ENCODE measurements around the gene VPS54. TPM values are rescaled to one million over a fixed set of nuclear protein-coding genes. Genes with fewer than 3 reads are reported as not detected.

Gene VPS54
- total RNA-seq, 4 donors from 2014 or later = 14.6 to 28.8 (median 21.8) TPM

DNA sequence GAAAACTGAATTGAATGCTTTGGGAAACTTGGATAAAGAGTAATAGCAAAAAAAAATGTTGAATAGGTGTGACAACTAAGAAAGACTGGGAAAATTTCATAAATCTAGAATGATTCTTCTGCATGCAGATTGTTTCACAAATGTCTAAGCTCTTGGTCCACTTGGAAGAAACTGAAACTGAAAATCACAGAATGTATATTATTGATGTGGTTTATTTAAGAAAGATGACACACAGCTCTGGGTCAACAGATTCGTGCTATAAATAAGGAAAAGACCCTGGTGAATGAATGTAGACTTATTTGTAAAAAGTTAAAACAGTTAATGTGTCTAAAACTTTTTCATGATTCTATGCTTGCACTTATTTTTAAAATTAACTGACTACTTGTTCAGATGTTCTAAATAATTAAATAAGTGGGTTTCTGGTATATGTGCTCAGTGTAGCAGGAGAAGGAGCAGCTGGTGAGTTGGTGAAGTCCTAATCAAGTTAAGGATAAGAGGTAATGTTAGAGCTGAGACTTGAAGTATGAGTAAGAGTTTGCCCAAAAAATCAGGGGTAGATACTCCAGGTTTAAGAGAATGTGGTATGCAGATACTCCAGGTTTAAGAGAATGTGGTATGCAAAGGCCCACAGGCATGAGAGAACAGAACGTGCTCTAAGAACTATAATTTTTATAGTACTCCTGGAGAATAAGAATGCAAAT lies 153.1 kb downstream of the VPS54 start:
- peaks cover under 1% of the 10 kb centered on the region for H3K4me1 ChIP-seq
- 71% methylated on average over 2 of the region's 2 CpGs for WGBS

DNA sequence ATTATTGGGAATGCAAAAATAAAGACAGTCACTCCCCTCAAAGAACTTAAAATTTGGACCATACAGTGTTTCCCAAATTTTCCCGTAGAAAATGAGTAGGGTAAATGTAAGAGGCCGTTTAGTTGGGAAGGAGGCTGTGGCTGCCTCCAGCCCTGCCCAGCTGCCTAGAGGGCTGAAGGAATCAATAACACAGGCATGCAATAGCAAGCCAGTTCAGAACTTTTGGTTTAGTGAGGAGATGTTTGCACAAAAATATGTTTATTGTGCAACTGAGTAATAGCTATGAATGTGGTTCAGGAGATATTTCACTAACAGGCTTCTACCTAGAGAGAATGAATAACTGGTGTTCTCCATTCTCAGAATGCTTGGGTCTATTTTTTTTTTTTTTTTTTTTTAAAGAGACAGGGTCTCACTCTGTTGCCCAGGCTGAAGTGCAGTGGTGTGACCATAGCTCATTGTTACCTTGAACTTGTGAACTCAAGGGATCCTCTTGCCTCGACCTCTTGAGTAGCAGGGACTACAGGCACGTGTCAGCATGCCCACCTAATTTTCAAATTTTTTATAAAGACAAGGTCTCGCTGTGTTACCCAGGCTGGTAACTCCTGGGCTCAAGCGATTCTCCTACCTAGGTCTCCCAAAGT lies 153.9 kb downstream of the VPS54 start:
- 85% methylated on average over 6 of the region's 6 CpGs for WGBS
- H3K9me3 ChIP-seq = no peaks in the 10 kb centered on the region
- H3K36me3 ChIP-seq = peaks cover 18% of the 10 kb centered on the region
- peaks cover 3% of the 10 kb centered on the region for H3K4me1 ChIP-seq
- H3K27me3 ChIP-seq = no peaks in the 10 kb centered on the region
- no peak for TF ChIP-seq POLR2AphosphoS5 (IDR thresholded peaks at IDR 0.05)
- TF ChIP-seq, protein P1, sequence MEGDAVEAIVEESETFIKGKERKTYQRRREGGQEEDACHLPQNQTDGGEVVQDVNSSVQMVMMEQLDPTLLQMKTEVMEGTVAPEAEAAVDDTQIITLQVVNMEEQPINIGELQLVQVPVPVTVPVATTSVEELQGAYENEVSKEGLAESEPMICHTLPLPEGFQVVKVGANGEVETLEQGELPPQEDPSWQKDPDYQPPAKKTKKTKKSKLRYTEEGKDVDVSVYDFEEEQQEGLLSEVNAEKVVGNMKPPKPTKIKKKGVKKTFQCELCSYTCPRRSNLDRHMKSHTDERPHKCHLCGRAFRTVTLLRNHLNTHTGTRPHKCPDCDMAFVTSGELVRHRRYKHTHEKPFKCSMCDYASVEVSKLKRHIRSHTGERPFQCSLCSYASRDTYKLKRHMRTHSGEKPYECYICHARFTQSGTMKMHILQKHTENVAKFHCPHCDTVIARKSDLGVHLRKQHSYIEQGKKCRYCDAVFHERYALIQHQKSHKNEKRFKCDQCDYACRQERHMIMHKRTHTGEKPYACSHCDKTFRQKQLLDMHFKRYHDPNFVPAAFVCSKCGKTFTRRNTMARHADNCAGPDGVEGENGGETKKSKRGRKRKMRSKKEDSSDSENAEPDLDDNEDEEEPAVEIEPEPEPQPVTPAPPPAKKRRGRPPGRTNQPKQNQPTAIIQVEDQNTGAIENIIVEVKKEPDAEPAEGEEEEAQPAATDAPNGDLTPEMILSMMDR (IDR thresholded peaks at IDR 0.05) = no peak
- no peak for TF ChIP-seq EP300 (IDR thresholded peaks at IDR 0.05)
- no peak for TF ChIP-seq POLR2A (IDR thresholded peaks at IDR 0.05)
- no peak for DNase-seq (ENCODE audit: low spot score in 2 of 2)
- no peak overlapping the region for H3K27ac ChIP-seq
- H3K4me3 ChIP-seq = no peak overlapping the region

More for the DNA sequence above, 153.1 kb downstream of the VPS54 start:
- Histone ChIP-seq H3K27ac (no peak overlapping the region), H3K27me3 (no peaks in the 10 kb centered on the region), H3K36me3 (peaks cover 18% of the 10 kb centered on the region), H3K4me3 (no peak overlapping the region), H3K9me3 (no peaks in the 10 kb centered on the region)
- TF ChIP-seq POLR2AphosphoS5 (IDR thresholded peaks at IDR 0.05) (no peak), POLR2A (IDR thresholded peaks at IDR 0.05) (no peak), EP300 (IDR thresholded peaks at IDR 0.05) (no peak)
- TF ChIP-seq, protein P1 (IDR thresholded peaks at IDR 0.05) = no peak
- no peak for DNase-seq (ENCODE audit: low spot score in 2 of 2)

DNA sequence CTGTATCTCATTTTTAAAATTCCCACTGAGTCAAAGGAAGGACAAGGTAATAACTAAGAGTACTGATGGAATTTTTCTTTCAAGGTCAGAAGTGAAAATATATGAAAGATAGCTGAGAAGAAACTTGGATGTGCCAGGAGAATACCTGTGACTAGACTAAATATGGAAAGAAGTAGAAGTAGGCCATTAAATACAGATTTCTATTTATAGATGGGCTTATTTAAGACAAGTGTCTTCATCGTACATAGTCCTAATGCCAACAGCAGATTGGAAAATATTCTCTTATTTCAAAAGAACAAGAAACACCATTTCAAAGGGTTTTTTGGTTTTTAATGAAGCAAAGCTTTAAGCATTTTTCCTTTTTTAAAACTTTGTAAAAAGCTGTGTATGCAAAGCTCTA lies 155.5 kb downstream of the VPS54 start:
- H3K4me3 ChIP-seq = no peak overlapping the region
- no peaks in the 10 kb centered on the region for H3K9me3 ChIP-seq
- peaks cover 3% of the 10 kb centered on the region for H3K4me1 ChIP-seq
- DNase-seq (ENCODE audit: low spot score in 2 of 2) = no peak
- H3K36me3 ChIP-seq = peaks cover 30% of the 10 kb centered on the region
- no peaks in the 10 kb centered on the region for H3K27me3 ChIP-seq
- WGBS = 71% methylated on average over 1 of the region's 1 CpG
- TF ChIP-seq POLR2AphosphoS5 (IDR thresholded peaks at IDR 0.05) (no peak), POLR2A (IDR thresholded peaks at IDR 0.05) (no peak), EP300 (IDR thresholded peaks at IDR 0.05) (no peak)
- TF ChIP-seq, protein P1 (IDR thresholded peaks at IDR 0.05) = no peak
- H3K27ac ChIP-seq = no peak overlapping the region

- no peak overlapping the region for H3K27ac ChIP-seq
- peaks cover 39% of the 10 kb centered on the region for H3K36me3 ChIP-seq
- TF ChIP-seq POLR2A (IDR thresholded peaks at IDR 0.05) (no peak), POLR2AphosphoS5 (IDR thresholded peaks at IDR 0.05) (no peak), EP300 (IDR thresholded peaks at IDR 0.05) (no peak)
- TF ChIP-seq, protein P1 (IDR thresholded peaks at IDR 0.05) = no peak
- WGBS = 70% methylated on average over 1 of the region's 1 CpG
- DNase-seq (ENCODE audit: low spot score in 2 of 2) = no peak
- no peaks in the 10 kb centered on the region for H3K9me3 ChIP-seq
- H3K27me3 ChIP-seq = no peaks in the 10 kb centered on the region
- peaks cover 3% of the 10 kb centered on the region for H3K4me1 ChIP-seq
- no peak overlapping the region for H3K4me3 ChIP-seq
Observed at GRCh38 chr2:63862806-63863205, 156.4 kb downstream of the VPS54 start.

GRCh38 chr2:63861220-63861822 lies 157.9 kb downstream of the VPS54 start:
- H3K4me1 ChIP-seq = peaks cover 7% of the 10 kb centered on the region
- no peaks in the 10 kb centered on the region for H3K9me3 ChIP-seq
- peaks cover 48% of the 10 kb centered on the region for H3K36me3 ChIP-seq
- no peak overlapping the region for H3K27ac ChIP-seq
- TF ChIP-seq, protein P1 (IDR thresholded peaks at IDR 0.05) = peak; percentile 30 to 67
- TF ChIP-seq POLR2A (IDR thresholded peaks at IDR 0.05) (no peak), EP300 (IDR thresholded peaks at IDR 0.05) (no peak), POLR2AphosphoS5 (IDR thresholded peaks at IDR 0.05) (no peak)
- DNase-seq (ENCODE audit: low spot score in 2 of 2) = no peak
- H3K27me3 ChIP-seq = no peaks in the 10 kb centered on the region
- 16% methylated on average over 6 of the region's 6 CpGs for WGBS
- H3K4me3 ChIP-seq = no peak overlapping the region

Measured in suprapubic skin (tissue), 4 donors.